ENCODE data around the gene HLCS. TPM values are rescaled to one million over a fixed set of nuclear protein-coding genes. Genes with fewer than 3 reads are reported as not detected.

The HLCS gene
- total RNA-seq, 2 donors from 2014 or later, result 6.9 to 10.0 TPM

DNA sequence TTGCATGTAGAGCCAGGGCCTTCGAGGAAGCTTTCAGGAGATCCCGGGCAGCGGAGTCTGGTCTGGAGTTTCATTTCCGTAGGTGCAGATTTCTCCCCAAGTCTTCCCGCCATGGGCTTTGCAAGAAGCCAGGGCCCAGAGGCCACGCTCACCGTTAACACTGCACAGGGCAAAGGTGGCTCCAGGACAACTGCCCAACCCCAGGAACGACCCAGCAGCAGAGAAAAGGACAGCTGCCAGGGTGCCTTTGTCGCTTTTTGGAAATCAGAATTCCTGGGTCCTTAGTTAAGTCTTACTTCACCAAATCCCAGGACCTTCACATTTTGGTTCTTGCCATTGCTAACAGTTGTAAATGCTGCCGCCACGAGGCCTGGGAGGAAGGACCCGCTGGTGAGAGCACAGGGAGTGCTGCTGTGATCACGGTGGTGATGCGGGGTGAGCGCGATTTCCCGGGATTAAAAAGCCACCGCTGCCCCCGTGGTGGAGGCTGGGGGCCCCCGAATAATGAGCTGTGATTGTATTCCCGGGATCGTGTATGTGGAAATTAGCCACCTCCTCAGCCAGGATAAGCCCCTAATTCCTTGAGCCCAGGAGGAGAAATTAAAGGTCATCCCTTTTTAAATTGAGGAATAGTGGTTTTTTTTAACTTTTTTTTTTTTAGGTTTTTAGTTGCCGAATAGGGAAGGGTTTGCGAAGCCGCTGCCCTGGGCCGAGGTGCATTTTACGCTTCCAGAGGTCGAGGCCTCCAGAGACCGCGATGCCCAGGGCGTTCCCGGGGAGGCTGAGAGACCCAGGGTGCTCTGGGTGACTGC is 259.3 kb downstream of the HLCS start:
- Histone ChIP-seq H3K4me3 (no peak overlapping the region), H3K9me3 (no peaks in the 10 kb centered on the region), H3K27ac (no peak overlapping the region), H3K4me1 (peaks cover 0 to 65% of the 10 kb centered on the region in 2 donors), H3K36me3 (no peaks in the 10 kb centered on the region), H3K27me3 (peaks cover 66 to 93% of the 10 kb centered on the region in 2 donors)
- peak; percentile 55 for DNase-seq (ENCODE audit: low spot score)
- TF ChIP-seq, protein P1, sequence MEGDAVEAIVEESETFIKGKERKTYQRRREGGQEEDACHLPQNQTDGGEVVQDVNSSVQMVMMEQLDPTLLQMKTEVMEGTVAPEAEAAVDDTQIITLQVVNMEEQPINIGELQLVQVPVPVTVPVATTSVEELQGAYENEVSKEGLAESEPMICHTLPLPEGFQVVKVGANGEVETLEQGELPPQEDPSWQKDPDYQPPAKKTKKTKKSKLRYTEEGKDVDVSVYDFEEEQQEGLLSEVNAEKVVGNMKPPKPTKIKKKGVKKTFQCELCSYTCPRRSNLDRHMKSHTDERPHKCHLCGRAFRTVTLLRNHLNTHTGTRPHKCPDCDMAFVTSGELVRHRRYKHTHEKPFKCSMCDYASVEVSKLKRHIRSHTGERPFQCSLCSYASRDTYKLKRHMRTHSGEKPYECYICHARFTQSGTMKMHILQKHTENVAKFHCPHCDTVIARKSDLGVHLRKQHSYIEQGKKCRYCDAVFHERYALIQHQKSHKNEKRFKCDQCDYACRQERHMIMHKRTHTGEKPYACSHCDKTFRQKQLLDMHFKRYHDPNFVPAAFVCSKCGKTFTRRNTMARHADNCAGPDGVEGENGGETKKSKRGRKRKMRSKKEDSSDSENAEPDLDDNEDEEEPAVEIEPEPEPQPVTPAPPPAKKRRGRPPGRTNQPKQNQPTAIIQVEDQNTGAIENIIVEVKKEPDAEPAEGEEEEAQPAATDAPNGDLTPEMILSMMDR (IDR thresholded peaks at IDR 0.05), result no peak

- H3K36me3 ChIP-seq, result no peaks in the 10 kb centered on the region
- no peak overlapping the region for H3K4me3 ChIP-seq
- no peaks in the 10 kb centered on the region for H3K9me3 ChIP-seq
- TF ChIP-seq, protein P1 (IDR thresholded peaks at IDR 0.05), result no peak
- peaks cover 67 to 93% of the 10 kb centered on the region in 2 donors for H3K27me3 ChIP-seq
- no peak overlapping the region for H3K27ac ChIP-seq
- DNase-seq (ENCODE audit: low spot score), result no peak
- H3K4me1 ChIP-seq, result peaks cover 0 to 68% of the 10 kb centered on the region in 2 donors
Observed at GRCh38 chr21:36706482-36706852, 260.0 kb downstream of the HLCS start.

GRCh38 chr21:36705679-36706481 is 260.6 kb downstream of the HLCS start:
- Histone ChIP-seq H3K36me3 (no peaks in the 10 kb centered on the region), H3K9me3 (no peaks in the 10 kb centered on the region), H3K27me3 (peaks cover 67 to 95% of the 10 kb centered on the region in 2 donors), H3K4me1 (peaks cover 0 to 74% of the 10 kb centered on the region in 2 donors), H3K4me3 (no peak overlapping the region), H3K27ac (no peak overlapping the region)
- peak; percentile 52 for DNase-seq (ENCODE audit: low spot score)
- TF ChIP-seq, protein P1 (IDR thresholded peaks at IDR 0.05), result no peak

DNA sequence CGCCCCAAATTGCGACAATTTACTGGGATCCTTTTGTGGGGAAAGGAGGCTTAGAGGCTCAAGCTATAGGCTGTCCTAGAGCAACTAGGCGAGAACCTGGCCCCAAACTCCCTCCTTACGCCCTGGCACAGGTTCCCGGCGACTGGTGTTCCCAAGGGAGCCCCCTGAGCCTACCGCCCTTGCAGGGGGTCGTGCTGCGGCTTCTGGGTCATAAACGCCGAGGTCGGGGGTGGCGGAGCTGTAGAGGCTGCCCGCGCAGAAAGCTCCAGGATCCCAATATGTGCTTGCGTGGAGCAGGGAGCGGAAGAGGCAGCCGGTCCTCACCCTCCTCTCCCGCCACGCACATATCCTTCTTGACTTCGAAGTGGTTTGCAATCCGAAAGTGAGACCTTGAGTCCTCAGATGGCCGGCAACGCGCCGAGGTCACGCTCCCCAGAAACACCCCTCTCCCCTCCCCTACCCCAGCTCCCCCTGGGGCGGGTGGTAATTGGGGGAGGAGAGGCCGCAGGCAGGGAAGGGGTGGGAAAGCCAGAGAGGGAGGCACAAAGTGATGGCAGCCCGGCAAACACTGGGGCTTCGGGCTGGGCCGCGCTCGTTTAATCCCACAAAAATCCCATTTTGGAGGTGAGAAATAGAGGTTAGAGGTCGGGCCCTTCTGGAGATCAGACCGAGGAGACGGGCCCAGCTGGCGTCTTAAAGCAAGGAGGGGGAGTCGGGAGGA is 261.4 kb downstream of the HLCS start:
- Histone ChIP-seq H3K27me3 (peaks cover 68 to 97% of the 10 kb centered on the region in 2 donors), H3K4me1 (peaks cover 0 to 75% of the 10 kb centered on the region in 2 donors)

More for the DNA sequence above, 261.4 kb downstream of the HLCS start:
- H3K36me3 ChIP-seq, result no peaks in the 10 kb centered on the region
- DNase-seq (ENCODE audit: low spot score), result no peak
- H3K4me3 ChIP-seq, result no peak overlapping the region
- TF ChIP-seq, protein P1 (IDR thresholded peaks at IDR 0.05), result no peak
- H3K27ac ChIP-seq, result no peak overlapping the region
- H3K9me3 ChIP-seq, result no peaks in the 10 kb centered on the region

Measured in right atrium auricular region (tissue), 2 donors.